GM13977 (cell line): ENCODE measurements around the gene FUT8.

Source experiments
- DNase-seq: peaks from one replicate; pipeline ENCODE4 v3.0.0; 2012; ENCODE audit warnings: low spot score
- in situ Hi-C: fragments of 300-500 bp; cut with MboI; formaldehyde crosslinking; loops from one replicate; pipeline ENCODE4 v1.12.0; 2022; ENCODE audit warnings: low sequenced_read_pairs, low pct_unique_long_range_greater_than_20kb, mixed read lengths, inconsistent platforms; ENCODE audit not compliant: unreplicated experiment
- TF ChIP-seq, protein P1 (sequence below): IDR thresholded peaks from 2 replicates; pipeline ENCODE4 v1.5.1; 2012; ENCODE audit warnings: mild to moderate bottlenecking, control low read depth; ENCODE audit not compliant: insufficient read depth; ENCODE audit errors: extremely low read depth, missing control alignments

Gene FUT8

DNA sequence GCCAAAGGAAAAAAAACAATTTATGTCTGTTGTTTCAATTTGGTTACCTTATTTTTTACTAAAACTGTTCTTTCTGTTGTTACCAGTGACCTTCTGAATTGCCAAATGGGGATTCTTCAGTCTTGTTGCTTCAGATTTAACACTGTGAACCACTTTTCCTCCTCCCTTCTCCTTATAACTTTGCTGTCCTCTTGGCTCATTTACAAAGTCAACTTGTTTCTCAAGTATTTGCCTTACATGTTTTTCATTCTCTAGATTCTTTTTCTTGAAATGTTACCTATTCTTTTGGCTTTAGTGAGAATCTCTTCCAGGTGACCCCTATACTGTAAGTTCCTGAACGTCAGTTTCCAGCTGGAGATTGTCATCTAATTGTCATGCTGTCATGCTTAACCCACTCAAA, 19.4 kb downstream of the FUT8 start:
- TF ChIP-seq, protein P1, sequence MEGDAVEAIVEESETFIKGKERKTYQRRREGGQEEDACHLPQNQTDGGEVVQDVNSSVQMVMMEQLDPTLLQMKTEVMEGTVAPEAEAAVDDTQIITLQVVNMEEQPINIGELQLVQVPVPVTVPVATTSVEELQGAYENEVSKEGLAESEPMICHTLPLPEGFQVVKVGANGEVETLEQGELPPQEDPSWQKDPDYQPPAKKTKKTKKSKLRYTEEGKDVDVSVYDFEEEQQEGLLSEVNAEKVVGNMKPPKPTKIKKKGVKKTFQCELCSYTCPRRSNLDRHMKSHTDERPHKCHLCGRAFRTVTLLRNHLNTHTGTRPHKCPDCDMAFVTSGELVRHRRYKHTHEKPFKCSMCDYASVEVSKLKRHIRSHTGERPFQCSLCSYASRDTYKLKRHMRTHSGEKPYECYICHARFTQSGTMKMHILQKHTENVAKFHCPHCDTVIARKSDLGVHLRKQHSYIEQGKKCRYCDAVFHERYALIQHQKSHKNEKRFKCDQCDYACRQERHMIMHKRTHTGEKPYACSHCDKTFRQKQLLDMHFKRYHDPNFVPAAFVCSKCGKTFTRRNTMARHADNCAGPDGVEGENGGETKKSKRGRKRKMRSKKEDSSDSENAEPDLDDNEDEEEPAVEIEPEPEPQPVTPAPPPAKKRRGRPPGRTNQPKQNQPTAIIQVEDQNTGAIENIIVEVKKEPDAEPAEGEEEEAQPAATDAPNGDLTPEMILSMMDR, result no peak
- no peak for DNase-seq
- in situ Hi-C loops, result no loop called here

DNA sequence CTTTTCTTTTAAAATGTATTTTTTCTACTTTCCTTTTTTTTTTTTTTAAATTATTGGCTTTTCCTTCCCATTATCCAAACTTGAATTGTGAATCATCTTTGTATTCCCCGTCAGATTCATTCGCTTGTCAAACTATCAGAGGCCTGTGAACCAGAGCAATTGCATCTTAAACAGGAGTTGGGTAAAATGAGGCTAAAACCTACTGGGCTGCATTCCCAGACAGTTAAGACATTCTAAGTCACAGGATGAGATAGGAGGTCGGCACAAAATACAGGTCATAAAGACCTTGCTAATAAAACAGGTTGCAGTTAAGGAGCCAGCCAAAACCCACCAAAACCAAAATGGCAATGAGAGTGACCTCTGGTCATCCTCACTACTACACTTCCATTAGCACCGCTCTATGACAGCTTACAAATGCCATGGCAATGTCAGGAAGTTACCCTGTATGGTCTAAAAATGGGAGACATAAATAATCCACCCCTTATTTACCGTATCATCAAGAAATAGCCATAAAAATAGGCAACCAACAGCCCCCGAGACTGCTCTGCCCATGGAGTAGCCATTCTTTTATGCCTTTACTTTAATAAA, 19.9 kb downstream of the FUT8 start:
- in situ Hi-C loops, result no loop called here
- TF ChIP-seq, protein P1, result no peak
- no peak for DNase-seq

- in situ Hi-C loops, result no loop called here
These were observed 20.6 kb downstream of the FUT8 start for GRCh38 chr14:65433157-65433556.

DNA sequence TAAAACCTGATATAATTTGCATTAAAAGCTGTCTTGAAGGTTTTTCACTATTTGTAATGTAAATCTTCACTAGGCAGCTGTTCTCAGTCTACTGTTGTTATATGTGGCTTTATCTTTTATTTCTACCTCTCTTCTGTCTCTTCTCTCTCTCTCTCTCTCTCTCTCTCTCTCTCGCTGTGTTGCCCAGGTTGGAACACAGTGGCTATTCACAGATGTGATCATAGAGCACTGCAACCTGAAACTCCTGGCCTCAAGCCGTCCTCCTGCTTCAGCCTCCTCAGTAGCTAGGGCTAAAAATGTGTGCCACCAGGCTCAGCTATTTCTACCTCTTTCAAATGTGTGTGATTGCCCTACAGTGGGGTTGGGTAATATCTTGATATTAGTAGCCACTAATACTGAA, 21.1 kb downstream of the FUT8 start:
- TF ChIP-seq, protein P1, result no peak
- in situ Hi-C loops, result no loop called here

More at GRCh38 chr14:65433157-65433556, 20.6 kb downstream of the FUT8 start:
- DNase-seq, result no peak
- TF ChIP-seq, protein P1, result no peak

GRCh38 chr14:65434216-65434850, 21.8 kb downstream of the FUT8 start:
- TF ChIP-seq, protein P1, result no peak
- DNase-seq, result no peak
- in situ Hi-C loops, result no loop called here

More for the DNA sequence above, 21.1 kb downstream of the FUT8 start:
- DNase-seq, result no peak

- in situ Hi-C loops, result no loop called here
These were observed 25.9 kb downstream of the FUT8 start for GRCh38 chr14:65438266-65438933.

More at GRCh38 chr14:65438266-65438933, 25.9 kb downstream of the FUT8 start:
- TF ChIP-seq, protein P1, result no peak
- no peak for DNase-seq
